K562 (cell line): ENCODE measurements around the gene RNU6-8.

Experiments
- EZH2 ChIP-seq: IDR thresholded peaks from 2 replicates; pipeline ENCODE4 v1.6.1; 2012; ENCODE audit warnings: low read depth, mild to moderate bottlenecking, inconsistent platforms, low read length, borderline replicate concordance
- HDAC1 ChIP-seq, 2 experiments: fragments of 450-650 bp; IDR thresholded peaks; 2 replicates each; pipeline ENCODE4 v1.6.1; 2016 to 2017; ENCODE audit warnings: inconsistent platforms in 1 of 2, mild to moderate bottlenecking in 1 of 2, moderate library complexity in 1 of 2
- L3MBTL2 ChIP-seq: fragments of 450-650 bp; IDR thresholded peaks from 2 replicates; pipeline ENCODE4 v1.6.1; 2016; ENCODE audit warnings: mild to moderate bottlenecking, moderate library complexity
- NR3C1 ChIP-seq: sonication (generic); formaldehyde crosslinking; IDR thresholded peaks from 2 replicates; pipeline ENCODE4 v1.8.1; 2022; ENCODE audit warnings: missing genetic modification reagents
- POLR2A ChIP-seq: fragments of 450-650 bp; conservative IDR thresholded peaks from 2 replicates; pipeline ENCODE4 v1.6.1; 2016
- TF ChIP-seq, protein P1 (sequence below): sonication (generic); formaldehyde crosslinking; IDR thresholded peaks from 2 replicates; pipeline ENCODE4 v1.9.0; 2022; ENCODE audit warnings: mild to moderate bottlenecking, missing genetic modification reagents

DNA sequence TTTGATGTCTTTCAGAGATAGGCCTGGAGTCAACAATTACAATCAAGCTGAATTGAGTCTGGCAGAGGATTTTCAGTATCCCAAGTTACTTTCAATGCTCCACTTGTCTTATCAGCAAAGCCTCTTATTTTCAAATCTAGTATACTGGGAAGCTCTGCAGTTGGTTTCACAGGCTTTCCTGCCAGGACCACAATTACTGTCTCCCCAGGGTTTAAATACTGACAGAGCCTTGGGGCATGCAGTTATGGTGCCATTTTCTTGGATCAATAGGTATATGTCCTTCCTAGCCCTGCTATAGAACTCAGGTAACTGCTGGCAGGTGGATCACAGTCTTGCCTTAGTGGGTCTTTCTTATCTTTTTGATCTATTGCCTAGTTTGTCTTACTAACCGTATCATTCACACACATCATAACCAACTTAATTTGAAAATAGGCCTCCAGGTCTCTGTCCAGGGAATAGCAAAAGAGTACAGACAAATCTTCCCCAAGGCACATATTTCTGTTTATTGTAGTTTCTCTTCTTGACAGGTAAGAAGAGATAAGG is 22.4 kb upstream of the RNU6-8 start:
- no peak for TF ChIP-seq NR3C1 (CRISPR knock-in tag)
- TF ChIP-seq POLR2A = no peak
- TF ChIP-seq EZH2 = no peak
- TF ChIP-seq, protein P1, sequence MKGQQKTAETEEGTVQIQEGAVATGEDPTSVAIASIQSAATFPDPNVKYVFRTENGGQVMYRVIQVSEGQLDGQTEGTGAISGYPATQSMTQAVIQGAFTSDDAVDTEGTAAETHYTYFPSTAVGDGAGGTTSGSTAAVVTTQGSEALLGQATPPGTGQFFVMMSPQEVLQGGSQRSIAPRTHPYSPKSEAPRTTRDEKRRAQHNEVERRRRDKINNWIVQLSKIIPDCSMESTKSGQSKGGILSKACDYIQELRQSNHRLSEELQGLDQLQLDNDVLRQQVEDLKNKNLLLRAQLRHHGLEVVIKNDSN (CRISPR knock-in tag) = no peak
- TF ChIP-seq HDAC1 (IDR thresholded peaks at IDR 0.05) = no peak
- no peak for TF ChIP-seq L3MBTL2
